ENCODE measurements around the gene MZT2A. TPM values are rescaled to one million over a fixed set of nuclear protein-coding genes. Genes with fewer than 3 reads are reported as not detected.
"Not testable (repeated sequence)": the region's sequence is repeated elsewhere in the genome, so short reads cannot be mapped to it uniquely, and the experiment has no call there.

The MZT2A gene, protein sequence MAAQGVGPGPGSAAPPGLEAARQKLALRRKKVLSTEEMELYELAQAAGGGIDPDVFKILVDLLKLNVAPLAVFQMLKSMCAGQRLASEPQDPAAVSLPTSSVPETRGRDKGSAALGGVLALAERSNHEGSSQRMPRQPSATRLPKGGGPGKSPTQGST
- total RNA-seq (10 to 100 TPM; 30.8 to 46.5 (median 33.3) TPM), polyA plus RNA-seq (10 to 100 TPM; 22.1 to 41.4 (median 34.8) TPM)
- long read RNA-seq, donor 1, transcript MZT2A-201 (3 exons, 624 nt), result major isoform, 17 of 23 reads
- long read RNA-seq, donor 1, partial matches to known transcripts, result 2 of 23 reads
- long read RNA-seq, donor 1, other reads (novel, unspliced or antisense), result 4 of 23 reads
- long read RNA-seq, donor 2, transcript MZT2A-201 (3 exons, 624 nt), result major isoform, 23 of 30 reads
- long read RNA-seq, donor 2, partial matches to known transcripts, result 1 of 30 reads
- long read RNA-seq, donor 2, other reads (novel, unspliced or antisense), result 5 of 30 reads

DNA sequence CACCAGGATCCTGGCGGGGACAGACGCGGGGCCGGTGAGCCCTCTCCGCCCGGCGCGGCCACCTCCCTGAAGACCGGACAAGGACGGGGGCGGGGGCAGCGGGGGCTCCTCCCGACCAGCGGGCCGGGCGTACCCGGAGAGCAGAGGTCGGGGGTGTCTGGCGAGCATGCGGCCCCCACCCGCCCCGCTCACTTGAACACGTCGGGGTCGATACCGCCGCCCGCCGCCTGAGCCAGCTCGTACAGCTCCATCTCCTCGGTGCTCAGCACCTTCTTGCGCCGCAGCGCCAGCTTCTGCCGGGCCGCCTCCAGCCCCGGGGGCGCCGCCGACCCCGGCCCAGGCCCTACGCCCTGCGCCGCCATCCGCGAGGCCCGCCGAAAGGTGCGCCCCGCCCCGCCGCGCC, at the start of gene MZT2A:
MZT2A (minus strand) TSS at position 383 of the 403 bp plus-strand sequence; CDS start at position 362, 21 bp downstream.
- H3K4me1 ChIP-seq, result not testable (repeated sequence)

DNA sequence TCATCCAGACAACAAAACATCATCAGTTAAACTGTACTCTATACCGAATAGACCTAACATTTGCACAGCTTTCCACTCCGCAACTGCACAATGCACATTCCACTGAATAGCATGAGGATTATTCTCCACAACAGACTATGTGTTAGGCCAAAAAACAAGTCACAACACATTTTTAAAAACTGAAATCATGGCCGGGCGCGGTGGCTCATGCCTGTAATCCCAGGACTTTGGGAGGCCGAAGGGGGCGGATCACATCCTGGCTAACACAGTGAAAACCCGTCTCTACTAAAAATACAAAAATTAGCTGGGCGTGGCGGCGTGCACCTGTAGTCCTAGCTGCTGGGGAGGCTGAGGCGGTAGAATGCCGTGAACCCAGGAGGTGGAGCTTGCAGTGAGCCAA, 46.7 kb upstream of the MZT2A start:
- intact Hi-C loops (cut with DNase I), result not testable (repeated sequence)

More for the DNA sequence above, at the start of gene MZT2A:
- DNase-seq, result peak in 1 of 2 donors; percentile 67
- ATAC-seq; H3K27me3 ChIP-seq (ENCODE audit: insufficient read depth in 3 of 3, low read length in 2 of 3); H3K36me3 ChIP-seq (ENCODE audit: insufficient read depth in 1 of 2, low read depth in 1 of 2); H3K9me3 ChIP-seq: not testable (repeated sequence)
- H3K4me3 ChIP-seq, result peak within 1 kb of the TSS; percentile 90
- H3K27ac ChIP-seq, result peak within 1 kb of the TSS; percentile 84
- intact Hi-C loops (cut with DNase I), result loop anchor here (10.0 kb wide), 1 partner anchor 183 kb away; no protein-coding TSS in a partner anchor
- 1% methylated on average over 14 to 53 of the region's 53 CpGs for WGBS, 3 donors

DNA sequence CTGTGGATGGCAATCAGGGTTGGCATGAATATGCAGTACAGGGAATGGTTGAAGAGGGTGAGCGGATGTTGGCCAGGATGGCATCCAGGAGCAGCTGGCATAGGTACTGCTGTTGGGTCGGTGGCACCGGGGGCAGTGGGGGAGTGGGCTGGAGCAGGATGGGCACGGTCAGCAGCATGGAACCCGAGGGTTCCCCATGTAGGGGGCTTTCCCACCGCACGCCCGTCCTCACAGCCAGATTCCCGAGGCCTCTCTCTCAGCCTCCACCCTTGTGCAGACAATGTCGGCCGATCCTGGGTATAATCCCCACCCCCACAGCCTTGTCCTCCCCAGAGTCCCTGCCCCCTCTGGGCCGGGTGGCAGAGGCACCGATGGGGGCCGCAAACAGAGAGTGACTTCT, 44.6 kb upstream of the MZT2A start:
- H3K4me1 ChIP-seq; DNase-seq; H3K27ac ChIP-seq; ATAC-seq; H3K4me3 ChIP-seq; H3K9me3 ChIP-seq; H3K36me3 ChIP-seq (ENCODE audit: insufficient read depth in 1 of 2, low read depth in 1 of 2); intact Hi-C loops (cut with DNase I); H3K27me3 ChIP-seq (ENCODE audit: insufficient read depth in 3 of 3, low read length in 2 of 3): not testable (repeated sequence)
- WGBS, 3 donors, result 90 to 95% (median 91%) methylated on average over 13 to 14 of the region's 14 CpGs

More for the DNA sequence above, 46.7 kb upstream of the MZT2A start:
- H3K4me1 ChIP-seq; H3K27ac ChIP-seq; H3K36me3 ChIP-seq (ENCODE audit: insufficient read depth in 1 of 2, low read depth in 1 of 2); H3K27me3 ChIP-seq (ENCODE audit: insufficient read depth in 3 of 3, low read length in 2 of 3); H3K9me3 ChIP-seq; DNase-seq; H3K4me3 ChIP-seq; ATAC-seq: not testable (repeated sequence)
- 76 to 86% (median 82%) methylated on average over 13 of the region's 13 CpGs for WGBS, 3 donors

DNA sequence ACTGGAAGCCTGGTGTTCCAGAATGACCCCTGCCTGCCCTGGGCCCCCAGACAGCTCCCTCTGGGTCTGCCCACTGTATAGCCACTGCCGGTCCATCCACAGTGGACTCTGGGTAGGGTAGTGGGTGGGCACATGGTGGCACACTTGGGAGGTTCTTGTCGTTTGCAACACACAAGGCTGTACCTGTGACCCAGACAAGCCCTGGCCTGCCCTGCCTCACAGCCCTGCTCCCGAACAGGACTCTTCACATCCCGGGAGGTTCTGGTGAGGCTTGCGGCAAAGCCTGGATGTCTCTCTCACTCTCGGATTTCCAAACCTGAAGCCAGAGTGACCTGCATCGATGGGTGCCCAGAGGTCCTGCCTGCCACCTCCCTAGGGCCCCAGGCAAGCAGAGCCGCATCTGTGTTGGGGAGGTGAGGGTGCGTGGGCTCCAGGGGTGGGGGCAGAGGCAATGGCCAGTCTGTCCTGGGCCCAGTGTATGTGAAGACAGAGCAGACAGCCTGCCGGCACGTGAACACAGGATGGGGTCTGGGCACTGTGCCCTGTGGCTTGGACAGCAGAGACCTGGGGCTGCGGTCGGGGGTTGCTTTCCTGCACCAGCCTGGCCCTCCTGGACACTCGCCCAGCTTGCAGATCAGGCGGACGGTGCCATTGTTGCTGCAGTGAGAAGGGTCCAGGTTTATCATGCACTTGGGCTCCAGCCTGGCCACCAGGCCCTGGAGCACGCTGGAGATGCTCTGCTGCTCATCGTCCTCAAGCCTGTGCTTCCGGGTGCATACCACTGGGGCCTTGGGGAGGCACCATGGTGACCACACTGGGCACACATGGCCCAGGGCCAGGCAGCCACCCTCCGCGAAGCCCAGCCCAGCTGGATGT, 44.0 kb upstream of the MZT2A start:
- H3K27me3 ChIP-seq (ENCODE audit: insufficient read depth in 3 of 3, low read length in 2 of 3); H3K4me1 ChIP-seq; intact Hi-C loops (cut with DNase I); ATAC-seq; H3K36me3 ChIP-seq (ENCODE audit: insufficient read depth in 1 of 2, low read depth in 1 of 2); H3K4me3 ChIP-seq; DNase-seq; H3K27ac ChIP-seq; H3K9me3 ChIP-seq: not testable (repeated sequence)
- WGBS, 3 donors, result 74 to 77% (median 75%) methylated on average over 17 to 21 of the region's 21 CpGs

DNA sequence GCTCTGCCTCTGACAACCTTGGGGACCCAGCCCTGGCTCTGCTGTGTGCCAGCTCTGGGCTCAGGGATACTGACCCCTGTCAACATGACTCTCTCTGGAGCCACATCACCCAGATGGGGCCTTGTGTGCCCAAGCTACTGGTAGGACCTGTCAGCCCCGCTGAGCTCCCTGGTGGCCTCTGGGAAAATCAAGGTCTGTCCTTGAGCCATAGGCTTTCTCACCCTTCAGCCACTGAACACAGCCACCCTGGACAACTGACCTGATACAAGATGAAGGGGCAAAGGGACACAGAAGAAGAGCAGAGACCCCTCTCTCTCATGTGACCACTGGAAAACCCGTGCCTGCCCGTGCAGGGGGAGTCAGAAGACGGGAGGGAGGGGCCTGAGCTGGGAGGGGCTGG, 43.3 kb upstream of the MZT2A start:
- no peak for ATAC-seq
- Histone ChIP-seq H3K4me3 (no peak overlapping the region), H3K4me1 (no peaks in the 10 kb centered on the region), H3K9me3 (no peaks in the 10 kb centered on the region), H3K27me3 (ENCODE audit: insufficient read depth in 3 of 3, low read length in 2 of 3) (no peaks in the 10 kb centered on the region), H3K36me3 (ENCODE audit: insufficient read depth in 1 of 2, low read depth in 1 of 2) (no peaks in the 10 kb centered on the region), H3K27ac (no peak overlapping the region)
- intact Hi-C loops (cut with DNase I), result no loop called here
- DNase-seq, result no peak
- 59 to 70% (median 64%) methylated on average over 4 of the region's 4 CpGs for WGBS, 3 donors
- TF ChIP-seq, protein P1, sequence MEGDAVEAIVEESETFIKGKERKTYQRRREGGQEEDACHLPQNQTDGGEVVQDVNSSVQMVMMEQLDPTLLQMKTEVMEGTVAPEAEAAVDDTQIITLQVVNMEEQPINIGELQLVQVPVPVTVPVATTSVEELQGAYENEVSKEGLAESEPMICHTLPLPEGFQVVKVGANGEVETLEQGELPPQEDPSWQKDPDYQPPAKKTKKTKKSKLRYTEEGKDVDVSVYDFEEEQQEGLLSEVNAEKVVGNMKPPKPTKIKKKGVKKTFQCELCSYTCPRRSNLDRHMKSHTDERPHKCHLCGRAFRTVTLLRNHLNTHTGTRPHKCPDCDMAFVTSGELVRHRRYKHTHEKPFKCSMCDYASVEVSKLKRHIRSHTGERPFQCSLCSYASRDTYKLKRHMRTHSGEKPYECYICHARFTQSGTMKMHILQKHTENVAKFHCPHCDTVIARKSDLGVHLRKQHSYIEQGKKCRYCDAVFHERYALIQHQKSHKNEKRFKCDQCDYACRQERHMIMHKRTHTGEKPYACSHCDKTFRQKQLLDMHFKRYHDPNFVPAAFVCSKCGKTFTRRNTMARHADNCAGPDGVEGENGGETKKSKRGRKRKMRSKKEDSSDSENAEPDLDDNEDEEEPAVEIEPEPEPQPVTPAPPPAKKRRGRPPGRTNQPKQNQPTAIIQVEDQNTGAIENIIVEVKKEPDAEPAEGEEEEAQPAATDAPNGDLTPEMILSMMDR (IDR thresholded peaks at IDR 0.05), result no peak

DNA sequence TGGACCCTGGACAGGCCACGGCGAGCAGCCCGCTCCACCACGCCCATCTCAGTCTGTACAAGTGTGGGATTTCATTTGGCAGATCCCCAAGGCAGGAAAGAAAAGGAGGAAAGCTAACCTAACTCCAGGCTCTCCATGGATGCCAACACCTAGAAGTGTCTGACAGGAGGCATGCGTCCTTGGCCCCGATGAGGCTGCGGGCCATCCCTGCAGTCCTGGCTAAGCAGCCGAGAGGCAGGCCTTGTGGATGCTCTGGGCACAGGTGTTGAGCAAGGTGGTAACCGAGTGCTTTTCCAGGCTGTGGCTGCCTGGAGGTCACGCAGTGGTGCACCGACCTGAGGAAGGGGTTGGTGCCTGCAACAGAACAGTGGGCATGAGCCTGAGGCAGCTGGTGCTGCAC, 42.8 kb upstream of the MZT2A start:
- H3K9me3 ChIP-seq; H3K27me3 ChIP-seq (ENCODE audit: insufficient read depth in 3 of 3, low read length in 2 of 3); H3K36me3 ChIP-seq (ENCODE audit: insufficient read depth in 1 of 2, low read depth in 1 of 2); DNase-seq; H3K27ac ChIP-seq; H3K4me3 ChIP-seq; intact Hi-C loops (cut with DNase I); H3K4me1 ChIP-seq; ATAC-seq: not testable (repeated sequence)
- WGBS, 3 donors, result 82 to 87% (median 83%) methylated on average over 8 to 11 of the region's 11 CpGs

DNA sequence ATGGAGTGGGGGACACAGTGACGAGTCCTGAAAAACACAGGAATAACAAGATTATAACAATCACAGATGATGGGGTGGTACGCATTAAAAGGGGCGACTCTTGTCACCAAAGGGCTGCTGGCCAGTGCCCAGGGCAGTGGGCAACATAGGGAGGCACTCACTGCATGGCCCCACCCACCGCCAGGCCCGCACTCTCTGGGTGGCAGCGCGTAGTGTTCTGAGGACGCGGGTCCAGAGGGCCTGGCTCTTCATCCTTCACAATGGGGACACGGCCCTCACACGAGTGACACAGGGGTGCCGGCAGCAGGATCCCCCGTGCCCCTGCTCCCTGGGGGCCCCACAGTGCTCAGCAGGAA, 42.1 kb upstream of the MZT2A start:
- H3K27ac ChIP-seq; ATAC-seq; H3K4me1 ChIP-seq; H3K27me3 ChIP-seq (ENCODE audit: insufficient read depth in 3 of 3, low read length in 2 of 3); DNase-seq; intact Hi-C loops (cut with DNase I); H3K36me3 ChIP-seq (ENCODE audit: insufficient read depth in 1 of 2, low read depth in 1 of 2); H3K4me3 ChIP-seq; H3K9me3 ChIP-seq: not testable (repeated sequence)
- 80 to 90% (median 81%) methylated on average over 5 to 11 of the region's 13 CpGs for WGBS, 3 donors

DNA sequence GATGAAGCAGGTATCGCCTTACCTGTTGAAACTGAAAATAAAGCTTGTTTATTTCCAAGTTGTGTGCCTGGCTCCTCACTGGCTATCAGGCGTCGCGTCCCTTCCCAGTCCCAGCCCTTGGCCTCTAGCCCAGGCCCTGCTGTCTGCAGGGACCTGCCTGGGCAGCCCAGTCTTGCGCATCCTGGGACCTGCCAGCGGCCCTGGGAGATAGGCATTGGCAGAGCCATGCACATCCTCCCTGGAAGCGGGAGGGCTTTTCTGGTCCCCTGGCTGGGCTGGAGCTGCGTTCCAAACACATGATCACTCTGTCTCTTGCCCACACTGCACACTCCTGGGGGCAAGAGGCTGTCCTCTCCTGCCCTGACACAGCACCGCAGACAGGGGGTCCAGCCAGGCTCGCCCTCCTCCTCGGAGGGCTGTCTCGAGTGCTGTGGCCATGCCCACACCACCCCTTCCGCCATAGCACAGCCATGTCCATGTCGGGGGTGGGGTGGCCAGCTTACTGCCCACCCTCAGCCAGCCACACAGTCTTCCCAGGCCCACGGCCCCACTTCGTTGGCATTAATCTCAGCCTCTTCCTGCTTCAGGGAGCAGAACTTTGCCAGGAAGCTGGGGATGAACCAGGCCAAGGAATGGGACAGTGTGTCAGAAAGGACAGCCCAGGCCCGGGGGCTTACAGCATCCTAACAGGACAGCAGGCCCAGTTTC, 41.6 kb upstream of the MZT2A start:
- H3K4me1 ChIP-seq; H3K4me3 ChIP-seq; H3K27ac ChIP-seq; ATAC-seq; intact Hi-C loops (cut with DNase I); H3K36me3 ChIP-seq (ENCODE audit: insufficient read depth in 1 of 2, low read depth in 1 of 2); H3K27me3 ChIP-seq (ENCODE audit: insufficient read depth in 3 of 3, low read length in 2 of 3); DNase-seq; H3K9me3 ChIP-seq: not testable (repeated sequence)
- WGBS, 3 donors, result 70 to 79% (median 73%) methylated on average over 12 to 16 of the region's 17 CpGs

DNA sequence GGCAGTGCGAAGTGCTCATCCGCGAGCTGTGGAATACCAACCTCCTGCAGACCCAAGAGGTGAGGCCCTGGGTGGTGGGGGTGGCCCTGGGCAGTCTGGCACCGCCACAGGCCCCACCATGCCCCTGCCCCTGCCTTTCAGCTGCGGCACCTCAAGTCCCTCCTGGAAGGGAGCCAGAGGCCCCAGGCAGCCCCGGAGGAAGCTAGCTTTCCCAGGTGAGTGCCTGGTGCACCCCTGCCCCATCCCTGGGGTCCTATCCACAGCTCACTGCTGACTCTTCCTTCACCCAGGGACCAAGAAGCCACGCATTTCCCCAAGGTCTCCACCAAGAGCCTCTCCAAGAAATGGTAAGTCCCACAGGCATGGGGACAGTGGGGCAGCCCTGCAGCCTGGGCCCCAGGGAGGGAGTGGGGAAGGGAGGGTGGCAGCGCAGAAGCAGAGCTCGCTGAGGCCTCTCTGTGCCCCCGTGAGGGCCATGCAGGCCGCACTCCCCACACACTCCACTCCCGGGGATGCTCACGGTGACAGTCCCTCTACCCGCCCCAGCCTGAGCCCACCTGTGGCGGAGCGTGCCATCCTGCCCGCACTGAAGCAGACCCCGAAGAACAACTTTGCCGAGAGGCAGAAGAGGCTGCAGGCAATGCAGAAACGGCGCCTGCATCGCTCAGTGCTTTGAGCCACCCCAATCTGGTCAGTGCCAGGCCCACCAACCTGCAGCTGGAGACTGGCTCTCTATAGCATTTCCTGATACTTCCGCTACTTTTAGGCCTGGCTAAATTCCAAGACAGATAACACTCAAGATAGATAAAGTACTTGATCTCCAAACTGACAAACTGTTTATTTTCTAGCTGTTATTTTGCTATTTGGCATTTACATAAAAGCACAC, 40.8 kb upstream of the MZT2A start:
- ATAC-seq; H3K27ac ChIP-seq; intact Hi-C loops (cut with DNase I); H3K4me3 ChIP-seq; H3K27me3 ChIP-seq (ENCODE audit: insufficient read depth in 3 of 3, low read length in 2 of 3); DNase-seq; H3K4me1 ChIP-seq; H3K9me3 ChIP-seq; H3K36me3 ChIP-seq (ENCODE audit: insufficient read depth in 1 of 2, low read depth in 1 of 2): not testable (repeated sequence)
- 85 to 89% (median 85%) methylated on average over 20 to 23 of the region's 23 CpGs for WGBS, 3 donors
